AG10803 (cell line): ENCODE results near the gene LHFPL2.
A peak's percentile ranks its signal among the peaks of the same experiment; 100 is the strongest.

Source experiments
- DNase-seq: peaks from one replicate; pipeline ENCODE4 v3.0.0; 2010; ENCODE audit warnings: low read depth
- H3K4me3 ChIP-seq: 2 replicates; pipeline ENCODE4 v1.5.1; 2011; ENCODE audit warnings: mild to moderate bottlenecking, low read length, control low read depth
- TF ChIP-seq, protein P1 (sequence below): conservative IDR thresholded peaks from 2 replicates; pipeline ENCODE4 v1.5.1; 2011; ENCODE audit warnings: mild to moderate bottlenecking, low read length, control low read depth, inconsistent platforms

The LHFPL2 gene

DNA sequence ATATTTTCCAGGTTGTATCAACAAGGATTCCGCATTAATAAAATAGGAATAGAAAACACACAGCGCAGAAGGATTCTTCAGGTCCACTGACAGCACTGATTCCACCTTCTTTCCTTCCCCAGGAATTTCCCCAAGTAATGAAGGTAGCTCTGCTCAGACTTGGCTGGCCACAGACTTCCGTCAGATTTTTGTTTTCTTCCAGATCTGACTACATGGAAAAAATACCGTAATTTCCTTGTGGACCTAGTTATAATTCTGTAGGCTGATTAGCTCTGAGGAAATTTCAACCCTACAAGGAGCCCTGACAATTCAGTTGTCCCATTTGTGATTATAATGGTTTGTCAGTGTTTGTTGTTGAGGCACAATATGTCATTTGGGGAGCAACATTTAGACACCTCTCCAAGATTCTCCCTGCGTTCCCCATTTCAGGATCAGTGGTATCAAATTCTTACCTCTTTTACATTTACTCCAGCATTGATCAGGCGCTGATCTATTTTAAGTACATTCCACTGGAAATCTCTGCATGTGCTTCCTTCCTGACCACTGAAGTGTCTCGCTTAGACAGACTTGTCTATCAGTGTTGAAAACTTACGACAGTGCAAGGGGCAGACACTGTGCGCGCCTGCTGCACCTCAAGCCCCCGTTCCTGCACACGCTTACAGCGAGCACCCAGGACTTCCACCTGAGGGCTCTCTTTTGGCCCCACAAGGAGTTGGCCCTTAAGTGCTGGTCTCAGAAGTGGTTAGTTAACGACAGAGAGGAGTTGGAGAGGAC, 94.8 kb downstream of the LHFPL2 start:
- no peak overlapping the region for H3K4me3 ChIP-seq
- TF ChIP-seq, protein P1, sequence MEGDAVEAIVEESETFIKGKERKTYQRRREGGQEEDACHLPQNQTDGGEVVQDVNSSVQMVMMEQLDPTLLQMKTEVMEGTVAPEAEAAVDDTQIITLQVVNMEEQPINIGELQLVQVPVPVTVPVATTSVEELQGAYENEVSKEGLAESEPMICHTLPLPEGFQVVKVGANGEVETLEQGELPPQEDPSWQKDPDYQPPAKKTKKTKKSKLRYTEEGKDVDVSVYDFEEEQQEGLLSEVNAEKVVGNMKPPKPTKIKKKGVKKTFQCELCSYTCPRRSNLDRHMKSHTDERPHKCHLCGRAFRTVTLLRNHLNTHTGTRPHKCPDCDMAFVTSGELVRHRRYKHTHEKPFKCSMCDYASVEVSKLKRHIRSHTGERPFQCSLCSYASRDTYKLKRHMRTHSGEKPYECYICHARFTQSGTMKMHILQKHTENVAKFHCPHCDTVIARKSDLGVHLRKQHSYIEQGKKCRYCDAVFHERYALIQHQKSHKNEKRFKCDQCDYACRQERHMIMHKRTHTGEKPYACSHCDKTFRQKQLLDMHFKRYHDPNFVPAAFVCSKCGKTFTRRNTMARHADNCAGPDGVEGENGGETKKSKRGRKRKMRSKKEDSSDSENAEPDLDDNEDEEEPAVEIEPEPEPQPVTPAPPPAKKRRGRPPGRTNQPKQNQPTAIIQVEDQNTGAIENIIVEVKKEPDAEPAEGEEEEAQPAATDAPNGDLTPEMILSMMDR = no peak
- DNase-seq = no peak

DNA sequence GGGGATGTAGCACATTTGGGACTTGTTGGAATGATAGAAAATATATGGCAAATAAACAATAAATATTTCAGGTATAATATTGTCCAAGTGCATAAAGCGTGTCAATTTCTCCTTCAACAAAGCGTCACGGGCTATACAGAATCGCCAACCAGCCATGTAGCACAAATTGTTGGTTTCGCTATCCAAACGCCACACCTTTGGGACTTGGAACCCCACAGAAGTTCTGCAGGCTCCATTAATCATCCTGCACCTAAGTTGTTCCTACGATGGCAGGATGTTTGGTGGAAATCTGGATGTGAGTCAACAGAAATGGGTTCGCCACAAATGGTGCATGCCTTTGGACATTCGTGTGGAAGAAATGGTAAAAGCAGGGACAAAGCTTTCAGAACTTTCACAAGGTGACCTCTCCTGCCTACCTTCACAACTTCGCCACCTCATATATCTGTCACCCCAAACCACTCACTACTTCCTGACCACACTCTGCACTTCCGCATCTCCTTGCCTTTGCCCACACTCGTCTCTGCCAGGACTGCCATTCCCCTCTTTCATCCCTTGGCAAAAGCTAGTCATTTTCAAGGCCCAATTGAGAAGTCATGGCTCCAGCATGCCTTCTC, 95.7 kb downstream of the LHFPL2 start:
- TF ChIP-seq, protein P1 = no peak
- DNase-seq = no peak
- H3K4me3 ChIP-seq = no peak overlapping the region

DNA sequence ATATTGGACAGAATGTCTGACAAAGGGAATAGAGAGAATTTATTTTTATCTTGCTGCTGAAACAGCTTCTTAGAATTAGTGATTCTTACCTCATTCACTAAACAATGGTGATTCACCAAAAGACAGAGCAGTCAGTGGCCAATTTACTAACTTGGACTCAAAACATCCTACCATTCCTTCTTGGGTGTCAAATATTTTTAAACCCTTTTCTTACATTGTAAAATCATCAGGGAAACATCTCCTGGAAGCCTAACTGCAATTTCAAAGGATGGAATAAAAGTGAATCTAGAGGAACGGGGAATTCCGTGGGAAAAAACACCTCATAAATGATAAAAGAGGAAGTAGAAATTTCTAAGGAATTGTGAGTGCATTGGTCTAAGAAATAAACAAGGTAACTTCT, 97.7 kb downstream of the LHFPL2 start:
- H3K4me3 ChIP-seq = no peak overlapping the region
- DNase-seq = peak; percentile 79
- TF ChIP-seq, protein P1 = no peak

DNA sequence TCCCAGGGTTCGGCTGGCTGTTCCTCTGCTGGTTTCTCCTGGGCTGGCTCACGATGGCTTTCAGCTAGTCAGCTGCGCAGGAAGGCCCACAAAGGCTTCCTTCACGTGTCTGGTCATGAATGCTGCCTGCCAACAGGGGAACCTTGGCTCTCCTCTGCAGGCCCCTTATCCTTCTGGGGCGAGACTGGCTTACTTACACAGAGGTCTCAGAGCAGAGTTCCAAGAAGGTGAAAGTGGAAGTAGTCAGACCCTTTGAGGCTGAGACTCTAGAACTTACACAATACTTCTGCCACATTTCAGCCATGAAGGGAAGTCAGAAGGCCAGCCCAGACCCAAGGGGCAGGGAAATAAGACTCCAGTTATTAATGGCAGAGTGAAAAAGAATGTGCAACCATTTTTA, 99.5 kb downstream of the LHFPL2 start:
- DNase-seq = no peak
- no peak overlapping the region for H3K4me3 ChIP-seq
- TF ChIP-seq, protein P1 = no peak

DNA sequence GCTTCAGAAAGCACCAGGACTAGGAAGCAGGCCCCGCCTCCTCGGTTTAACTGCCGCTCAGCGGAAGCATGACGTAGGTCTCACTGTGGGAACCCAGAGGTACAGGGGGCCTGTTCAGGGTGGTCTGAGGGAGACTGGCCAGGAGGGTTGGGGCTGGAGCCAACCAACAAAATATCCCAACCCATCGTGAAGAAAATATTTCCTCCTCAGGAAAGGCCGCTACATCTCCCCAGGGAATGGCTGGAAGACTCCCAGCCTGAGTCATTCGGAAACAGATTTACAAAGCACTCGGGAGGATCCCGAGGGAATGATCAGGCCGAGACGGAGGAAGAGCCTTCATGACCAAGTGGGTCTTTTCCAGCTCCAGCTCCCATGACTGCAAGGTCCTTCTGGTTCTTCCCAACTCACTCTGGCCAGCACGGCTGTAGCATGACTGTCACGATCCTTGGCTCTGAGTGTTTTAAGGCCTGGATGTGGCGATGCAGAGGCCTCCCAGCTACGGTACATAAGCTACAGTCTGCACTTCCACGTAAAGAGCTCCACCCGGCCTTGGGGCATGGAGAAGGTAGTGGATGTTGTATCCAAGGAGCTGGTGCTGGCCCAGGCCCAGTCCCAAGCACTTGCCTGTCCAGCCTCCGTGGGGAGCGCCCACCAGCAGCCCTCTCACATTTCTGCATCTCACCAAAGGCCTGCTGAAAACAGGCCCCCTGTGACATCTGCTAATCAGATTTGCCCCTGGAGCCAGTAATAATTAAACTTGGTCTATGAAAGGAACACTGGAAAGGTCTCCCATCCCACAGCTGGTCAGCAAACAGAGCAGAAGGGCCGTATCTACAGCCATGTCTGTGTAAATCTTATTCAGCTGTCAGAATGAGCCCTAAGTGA, 100.6 kb downstream of the LHFPL2 start:
- TF ChIP-seq, protein P1 = no peak
- peak overlapping the region; percentile 23; the same call in 1 of the 2 replicates for H3K4me3 ChIP-seq
- DNase-seq = peak; percentile 97

DNA sequence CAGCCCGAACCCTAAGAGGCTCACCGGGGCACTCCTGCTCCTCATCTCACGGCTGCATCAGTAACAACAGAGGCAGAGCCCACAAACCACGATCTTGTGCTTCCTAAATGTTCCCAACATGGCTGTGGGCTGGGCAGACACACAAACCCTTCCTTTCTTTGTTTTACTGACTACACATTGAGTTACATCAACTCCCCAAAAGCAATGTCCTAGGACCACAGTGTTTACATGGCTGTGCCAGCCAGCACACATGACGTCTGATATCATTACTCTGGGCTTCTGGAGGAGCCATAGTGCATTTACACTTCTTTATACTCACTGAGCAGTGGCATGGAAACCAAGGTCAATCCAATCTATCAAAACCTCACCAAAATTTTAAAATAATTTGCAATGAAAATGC, 101.4 kb downstream of the LHFPL2 start:
- peak; percentile 66 for DNase-seq
- no peak overlapping the region for H3K4me3 ChIP-seq
- TF ChIP-seq, protein P1 = no peak
